Measurements from ENCODE around the gene KIF26A. TPM values are rescaled to one million over a fixed set of nuclear protein-coding genes. Genes with fewer than 3 reads are reported as not detected.
"Not testable (repeated sequence)": the region's sequence is repeated elsewhere in the genome, so short reads cannot be mapped to it uniquely, and the experiment has no call there.

The KIF26A gene
- polyA plus RNA-seq, 1 donor = 7.2 TPM

GRCh38 chr14:104143521-104144452 lies 5.4 kb downstream of the KIF26A start:
- no peak for DNase-seq (ENCODE audit: low read depth)

- no peak for DNase-seq (ENCODE audit: low read depth)
Measured at GRCh38 chr14:104144453-104144790, 6.0 kb downstream of the KIF26A start.

- no peak for DNase-seq (ENCODE audit: low read depth)
Measured at GRCh38 chr14:104144911-104145825, 6.8 kb downstream of the KIF26A start.

GRCh38 chr14:104145826-104146601 lies 7.6 kb downstream of the KIF26A start:
- no peak for DNase-seq (ENCODE audit: low read depth)

GRCh38 chr14:104146651-104147345 lies 8.4 kb downstream of the KIF26A start:
- DNase-seq (ENCODE audit: low read depth) = no peak

- DNase-seq (ENCODE audit: low read depth) = no peak
Measured at GRCh38 chr14:104147346-104148125, 9.1 kb downstream of the KIF26A start.

GRCh38 chr14:104148433-104149277 lies 10.3 kb downstream of the KIF26A start:
- no peak for DNase-seq (ENCODE audit: low read depth)

GRCh38 chr14:104149278-104149595 lies 10.8 kb downstream of the KIF26A start:
- DNase-seq (ENCODE audit: low read depth) = no peak

GRCh38 chr14:104149617-104150135 lies 11.3 kb downstream of the KIF26A start:
- peak; percentile 11 for DNase-seq (ENCODE audit: low read depth)

GRCh38 chr14:104150136-104151025 lies 12.0 kb downstream of the KIF26A start:
- peak; percentile 29 for DNase-seq (ENCODE audit: low read depth)

- DNase-seq (ENCODE audit: low read depth) = no peak
Measured at GRCh38 chr14:104151026-104151381, 12.6 kb downstream of the KIF26A start.

- no peak for DNase-seq (ENCODE audit: low read depth)
Measured at GRCh38 chr14:104151566-104152245, 13.3 kb downstream of the KIF26A start.

GRCh38 chr14:104152246-104152575 lies 13.8 kb downstream of the KIF26A start:
- DNase-seq (ENCODE audit: low read depth) = no peak

GRCh38 chr14:104152686-104153393 lies 14.5 kb downstream of the KIF26A start:
- no peak for DNase-seq (ENCODE audit: low read depth)

GRCh38 chr14:104153394-104153755 lies 15.0 kb downstream of the KIF26A start:
- DNase-seq (ENCODE audit: low read depth) = not testable (repeated sequence)

GRCh38 chr14:104154246-104154645 lies 15.9 kb downstream of the KIF26A start:
- DNase-seq (ENCODE audit: low read depth) = no peak

- no peak for DNase-seq (ENCODE audit: low read depth)
Measured at GRCh38 chr14:104155513-104155912, 17.1 kb downstream of the KIF26A start.

Measured in forelimb muscle (tissue), 1 donor.